Measurements from ENCODE around the gene SNRPB2. TPM values are rescaled to one million over a fixed set of nuclear protein-coding genes. Genes with fewer than 3 reads are reported as not detected.
A peak's percentile ranks its signal among the peaks of the same experiment; 100 is the strongest.

SNRPB2 gene
- total RNA-seq, 1 donor from 2014 or later, result 94.7 TPM

DNA sequence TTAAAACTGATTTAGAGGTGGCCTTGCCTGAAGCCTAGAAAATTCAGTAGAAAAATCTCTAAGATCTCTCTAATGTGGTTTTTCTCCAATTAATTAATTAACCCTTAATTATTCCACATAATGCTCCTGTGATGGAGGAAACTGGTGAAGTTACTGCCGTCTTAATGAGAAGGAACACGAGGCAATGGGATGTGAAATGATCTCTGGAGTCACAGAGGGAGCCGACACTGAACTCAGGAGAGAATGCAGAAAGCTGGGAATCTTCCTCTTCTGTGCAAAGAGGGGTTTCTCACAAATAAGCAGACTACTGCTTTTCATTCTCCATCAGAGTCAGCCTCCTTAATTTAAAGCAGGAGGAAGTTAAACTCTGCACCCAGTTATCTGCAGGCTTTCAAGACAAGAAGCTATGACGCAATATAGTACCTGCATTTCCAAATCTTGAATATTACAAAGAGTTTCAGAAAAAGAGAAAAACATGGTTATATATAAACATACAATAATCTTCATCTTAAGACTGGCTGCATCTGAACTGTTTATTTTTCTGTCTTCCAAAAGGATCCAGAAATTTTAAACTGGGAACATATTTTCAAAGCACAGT, 18.1 kb upstream of the SNRPB2 start:
- Mint-ChIP-seq H3K4me3 (no peak overlapping the region), H3K9me3 (no peaks in the 10 kb centered on the region), H3K27ac (ENCODE audit: unreplicated experiment) (no peak overlapping the region), H3K36me3 (ENCODE audit: low read depth) (peaks cover 4% of the 10 kb centered on the region), H3K4me1 (peaks cover 11% of the 10 kb centered on the region), H3K27me3 (ENCODE audit: low read depth) (no peaks in the 10 kb centered on the region)
- DNase-seq (ENCODE audit: low read depth, low spot score), result no peak
- TF ChIP-seq, protein P1, sequence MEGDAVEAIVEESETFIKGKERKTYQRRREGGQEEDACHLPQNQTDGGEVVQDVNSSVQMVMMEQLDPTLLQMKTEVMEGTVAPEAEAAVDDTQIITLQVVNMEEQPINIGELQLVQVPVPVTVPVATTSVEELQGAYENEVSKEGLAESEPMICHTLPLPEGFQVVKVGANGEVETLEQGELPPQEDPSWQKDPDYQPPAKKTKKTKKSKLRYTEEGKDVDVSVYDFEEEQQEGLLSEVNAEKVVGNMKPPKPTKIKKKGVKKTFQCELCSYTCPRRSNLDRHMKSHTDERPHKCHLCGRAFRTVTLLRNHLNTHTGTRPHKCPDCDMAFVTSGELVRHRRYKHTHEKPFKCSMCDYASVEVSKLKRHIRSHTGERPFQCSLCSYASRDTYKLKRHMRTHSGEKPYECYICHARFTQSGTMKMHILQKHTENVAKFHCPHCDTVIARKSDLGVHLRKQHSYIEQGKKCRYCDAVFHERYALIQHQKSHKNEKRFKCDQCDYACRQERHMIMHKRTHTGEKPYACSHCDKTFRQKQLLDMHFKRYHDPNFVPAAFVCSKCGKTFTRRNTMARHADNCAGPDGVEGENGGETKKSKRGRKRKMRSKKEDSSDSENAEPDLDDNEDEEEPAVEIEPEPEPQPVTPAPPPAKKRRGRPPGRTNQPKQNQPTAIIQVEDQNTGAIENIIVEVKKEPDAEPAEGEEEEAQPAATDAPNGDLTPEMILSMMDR (conservative IDR thresholded peaks at IDR 0.05), result no peak

DNA sequence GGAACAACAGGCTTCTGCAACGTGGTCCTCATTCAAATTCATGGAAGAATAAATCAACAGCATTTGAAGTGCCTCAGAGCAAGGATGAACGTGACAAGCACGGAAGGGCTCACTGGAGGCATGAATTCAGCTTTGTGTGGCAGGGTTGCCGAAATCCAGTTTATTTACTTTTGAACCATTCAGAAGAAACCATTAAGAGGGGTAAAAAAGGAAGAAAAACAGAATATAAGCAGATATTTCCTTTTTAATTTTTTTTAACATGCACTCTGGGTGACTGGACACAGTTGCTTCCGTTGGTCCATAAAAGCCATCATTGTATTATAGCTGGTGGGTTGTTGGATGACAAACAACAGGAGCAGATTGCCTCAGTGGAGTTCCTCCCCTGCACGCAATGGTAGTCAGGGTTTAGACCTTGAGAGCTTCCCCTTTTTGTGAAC, 17.3 kb upstream of the SNRPB2 start:
- Mint-ChIP-seq H3K36me3 (ENCODE audit: low read depth) (peaks cover 4% of the 10 kb centered on the region), H3K9me3 (no peaks in the 10 kb centered on the region), H3K4me1 (peaks cover 11% of the 10 kb centered on the region), H3K27ac (ENCODE audit: unreplicated experiment) (peak overlapping the region; percentile 96), H3K4me3 (peak overlapping the region; percentile 3), H3K27me3 (ENCODE audit: low read depth) (no peaks in the 10 kb centered on the region)
- no peak for DNase-seq (ENCODE audit: low read depth, low spot score)
- TF ChIP-seq, protein P1 (conservative IDR thresholded peaks at IDR 0.05), result no peak

DNA sequence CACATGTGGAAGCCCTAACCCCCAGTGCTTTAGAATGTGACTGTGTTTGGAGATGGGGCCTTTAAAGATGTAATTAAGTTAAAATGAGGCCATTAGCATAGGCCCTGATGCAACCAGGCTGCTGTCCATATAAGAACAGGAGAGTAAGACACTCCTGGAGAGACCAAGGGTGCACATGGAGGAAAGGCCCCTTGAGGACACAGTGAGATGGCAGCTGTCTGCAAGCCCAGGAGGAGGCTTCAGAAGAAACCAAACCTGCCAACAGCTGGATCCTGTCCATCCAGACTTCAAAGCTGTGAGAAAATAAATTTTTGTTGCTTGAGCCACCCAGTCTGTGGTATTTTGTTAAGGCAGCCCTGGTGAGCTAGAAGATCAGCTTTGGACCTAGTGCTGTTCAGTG, 16.8 kb upstream of the SNRPB2 start:
- TF ChIP-seq, protein P1 (conservative IDR thresholded peaks at IDR 0.05), result no peak
- Mint-ChIP-seq H3K36me3 (ENCODE audit: low read depth) (peaks cover 1% of the 10 kb centered on the region), H3K4me3 (no peak overlapping the region), H3K27ac (ENCODE audit: unreplicated experiment) (no peak overlapping the region), H3K27me3 (ENCODE audit: low read depth) (no peaks in the 10 kb centered on the region), H3K4me1 (peaks cover 11% of the 10 kb centered on the region), H3K9me3 (no peaks in the 10 kb centered on the region)
- DNase-seq (ENCODE audit: low read depth, low spot score), result no peak

DNA sequence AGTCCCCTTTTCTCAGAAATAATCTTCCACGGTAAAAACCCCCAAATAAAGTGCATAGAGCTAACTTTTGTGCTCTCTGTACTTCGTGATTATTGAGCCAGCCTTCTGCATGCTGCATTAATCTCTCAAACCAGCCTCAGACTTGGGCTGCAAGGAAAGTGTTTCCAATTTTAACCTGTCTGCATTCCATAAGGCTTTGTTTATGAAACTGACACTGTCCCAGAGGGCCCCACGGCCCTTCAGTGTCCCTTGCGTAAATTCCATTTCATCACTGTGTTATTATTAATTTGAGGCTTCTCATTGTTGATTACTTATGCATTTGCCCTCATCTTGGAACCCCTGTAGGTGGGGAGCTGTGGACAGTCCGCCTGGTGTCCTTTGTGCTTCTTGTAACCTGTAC, 15.6 kb upstream of the SNRPB2 start:
- Mint-ChIP-seq H3K4me1 (peaks cover 11% of the 10 kb centered on the region), H3K27ac (ENCODE audit: unreplicated experiment) (no peak overlapping the region), H3K9me3 (peaks cover 4% of the 10 kb centered on the region), H3K27me3 (ENCODE audit: low read depth) (peaks cover 7% of the 10 kb centered on the region), H3K36me3 (ENCODE audit: low read depth) (no peaks in the 10 kb centered on the region), H3K4me3 (no peak overlapping the region)
- TF ChIP-seq, protein P1 (conservative IDR thresholded peaks at IDR 0.05), result no peak
- no peak for DNase-seq (ENCODE audit: low read depth, low spot score)

DNA sequence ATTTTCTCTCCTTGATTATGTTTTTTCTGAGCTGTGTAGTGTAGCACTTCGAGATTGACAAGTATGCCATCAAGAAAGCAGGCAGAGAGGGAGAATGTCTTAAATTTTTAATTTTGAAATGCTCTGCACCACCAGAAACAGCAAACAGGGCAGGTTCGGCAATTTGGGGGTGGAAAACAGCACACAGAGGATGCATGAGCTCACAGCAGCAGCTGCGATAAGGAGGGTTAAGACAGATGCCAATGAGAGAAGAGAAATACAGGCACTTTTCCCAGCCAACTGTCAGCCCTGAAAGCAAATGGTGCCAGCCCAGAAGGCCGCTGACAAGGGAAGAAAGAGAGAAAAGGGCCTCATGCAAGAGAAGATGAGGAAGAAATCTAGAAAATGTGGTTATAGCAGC, 15.1 kb upstream of the SNRPB2 start:
- Mint-ChIP-seq H3K36me3 (ENCODE audit: low read depth) (no peaks in the 10 kb centered on the region), H3K9me3 (peaks cover 4% of the 10 kb centered on the region), H3K4me1 (peaks cover 11% of the 10 kb centered on the region), H3K27ac (ENCODE audit: unreplicated experiment) (no peak overlapping the region), H3K4me3 (no peak overlapping the region), H3K27me3 (ENCODE audit: low read depth) (peaks cover 7% of the 10 kb centered on the region)
- TF ChIP-seq, protein P1 (conservative IDR thresholded peaks at IDR 0.05), result no peak
- DNase-seq (ENCODE audit: low read depth, low spot score), result no peak

Data from neural crest cell (in vitro differentiated cells).